HepG2 (cell line): ENCODE measurements around the gene NR2F1. TPM values are rescaled to one million over a fixed set of nuclear protein-coding genes. Genes with fewer than 3 reads are reported as not detected.

ENCODE experiments used
- CSRNP1 ChIP-seq: sonication (generic); formaldehyde crosslinking; IDR thresholded peaks from 2 replicates; pipeline ENCODE4 v1.8.1; 2023; ENCODE audit warnings: mild to moderate bottlenecking, missing genetic modification reagents
- DNMT3B ChIP-seq: conservative IDR thresholded peaks from 2 replicates; pipeline ENCODE4 v1.6.1; 2016; ENCODE audit warnings: missing biosample characterization, control low read depth
- HNRNPK ChIP-seq: fragments of 200-400 bp; formaldehyde crosslinking; IDR thresholded peaks from 2 replicates; pipeline ENCODE4 v1.6.1; 2018; ENCODE audit warnings: low read length, low read depth, moderate library complexity, mild to moderate bottlenecking; ENCODE audit not compliant: poor library complexity, severe bottlenecking
- IRF2 ChIP-seq: IDR thresholded peaks from 2 replicates; pipeline ENCODE4 v1.6.1; 2018; ENCODE audit warnings: missing genetic modification reagents, missing compliant biosample characterization
- MTF2 ChIP-seq: sonication (generic); formaldehyde crosslinking; IDR thresholded peaks from 2 replicates; pipeline ENCODE4 v1.5.0; 2020; ENCODE audit warnings: missing genetic modification reagents, borderline replicate concordance
- NBN ChIP-seq: fragments of 450-650 bp; conservative IDR thresholded peaks from 2 replicates; pipeline ENCODE4 v1.6.1; 2017
- RFX1 ChIP-seq: fragments of 450-650 bp; IDR thresholded peaks from 2 replicates; pipeline ENCODE4 v1.6.1; 2017
- SP2 ChIP-seq: sonication (generic); formaldehyde crosslinking; IDR thresholded peaks from 2 replicates; pipeline ENCODE4 v1.5.1; 2020; ENCODE audit warnings: mild to moderate bottlenecking, missing genetic modification reagents
- THAP11 ChIP-seq: IDR thresholded peaks from 2 replicates; pipeline ENCODE4 v1.6.1; 2016; ENCODE audit warnings: missing biosample characterization, missing genetic modification reagents
- ZKSCAN8 ChIP-seq: IDR thresholded peaks from 2 replicates; pipeline ENCODE4 v1.6.1; 2016; ENCODE audit warnings: borderline replicate concordance, missing genetic modification reagents, missing compliant biosample characterization
- ZNF329 ChIP-seq: sonication (generic); formaldehyde crosslinking; IDR thresholded peaks from 2 replicates; pipeline ENCODE4 v1.9.0; 2021; ENCODE audit warnings: low read depth, mild to moderate bottlenecking, missing genetic modification reagents
- ZNF331 ChIP-seq: sonication (generic); formaldehyde crosslinking; IDR thresholded peaks from 2 replicates; pipeline ENCODE4 v1.4.0; 2020; ENCODE audit warnings: missing genetic modification reagents
- ZNF776 ChIP-seq: sonication (generic); formaldehyde crosslinking; IDR thresholded peaks from 2 replicates; pipeline ENCODE4 v1.4.0; 2020; ENCODE audit warnings: mild to moderate bottlenecking, missing genetic modification reagents
- ZNF816 ChIP-seq: sonication (generic); formaldehyde crosslinking; IDR thresholded peaks from 2 replicates; pipeline ENCODE4 v1.8.0; 2022; ENCODE audit warnings: missing genetic modification reagents, mild to moderate bottlenecking, borderline replicate concordance
- ZNF879 ChIP-seq: sonication (generic); formaldehyde crosslinking; IDR thresholded peaks from 2 replicates; pipeline ENCODE4 v1.8.1; 2023; ENCODE audit warnings: missing genetic modification reagents
- ZNF891 ChIP-seq: sonication (generic); formaldehyde crosslinking; IDR thresholded peaks from 2 replicates; pipeline ENCODE4 v1.5.0; 2020; ENCODE audit warnings: mild to moderate bottlenecking, missing genetic modification reagents
- polyA plus RNA-seq, 8 experiments: library from polyadenylated mRNA; depleted of rRNA in 3 of 8; stranded (reverse) in 7 of 8; unstranded in 1 of 8; fragments of >200 nt; fragmentation: Illumina TruSeq in 4 of 8; extraction: Trizol in 4 of 8; gene quantifications; 2 replicates each; pipeline versions ENCODE4 v1.2.1 to v1.2.3, GENCODE V29; 2011 to 2016; ENCODE audit warnings: low read depth in 4 of 8, missing spikeins in 1 of 8, mixed read lengths in 1 of 8; ENCODE audit not compliant: insufficient read depth in 1 of 8
- total RNA-seq, 5 experiments: library from RNA; depleted of rRNA; stranded (reverse); fragments of >200 nt; fragmentation: Illumina TruSeq; extraction: Trizol; gene quantifications; 2 replicates each; pipeline ENCODE4 v1.2.3, GENCODE V29; 2016; ENCODE audit warnings: low read depth in 1 of 5
- TF ChIP-seq, protein P1 (sequence below): sonication (generic); formaldehyde crosslinking; IDR thresholded peaks from 2 replicates; pipeline ENCODE4 v1.5.1; 2020; ENCODE audit warnings: mild to moderate bottlenecking, missing genetic modification reagents, moderate library complexity
- TF ChIP-seq, protein P2 (sequence below): sonication (generic); formaldehyde crosslinking; IDR thresholded peaks from 2 replicates; pipeline ENCODE4 v1.4.0; 2020; ENCODE audit warnings: mild to moderate bottlenecking, missing genetic modification reagents
- TF ChIP-seq, protein P3 (sequence below): sonication (generic); formaldehyde crosslinking; IDR thresholded peaks from 2 replicates; pipeline ENCODE4 v1.4.0; 2020; ENCODE audit warnings: missing genetic modification reagents
- TF ChIP-seq, protein P4 (sequence below): sonication (generic); formaldehyde crosslinking; IDR thresholded peaks from 2 replicates; pipeline ENCODE4 v1.9.0; 2021; ENCODE audit warnings: missing genetic modification reagents, borderline replicate concordance

The NR2F1 gene
- total and polyA plus RNA-seq, 2 of the 13 experiments (the other 11 are each of a cell fraction or from before 2014, with no cell fraction given) = 17.1 to 59.7 TPM

DNA sequence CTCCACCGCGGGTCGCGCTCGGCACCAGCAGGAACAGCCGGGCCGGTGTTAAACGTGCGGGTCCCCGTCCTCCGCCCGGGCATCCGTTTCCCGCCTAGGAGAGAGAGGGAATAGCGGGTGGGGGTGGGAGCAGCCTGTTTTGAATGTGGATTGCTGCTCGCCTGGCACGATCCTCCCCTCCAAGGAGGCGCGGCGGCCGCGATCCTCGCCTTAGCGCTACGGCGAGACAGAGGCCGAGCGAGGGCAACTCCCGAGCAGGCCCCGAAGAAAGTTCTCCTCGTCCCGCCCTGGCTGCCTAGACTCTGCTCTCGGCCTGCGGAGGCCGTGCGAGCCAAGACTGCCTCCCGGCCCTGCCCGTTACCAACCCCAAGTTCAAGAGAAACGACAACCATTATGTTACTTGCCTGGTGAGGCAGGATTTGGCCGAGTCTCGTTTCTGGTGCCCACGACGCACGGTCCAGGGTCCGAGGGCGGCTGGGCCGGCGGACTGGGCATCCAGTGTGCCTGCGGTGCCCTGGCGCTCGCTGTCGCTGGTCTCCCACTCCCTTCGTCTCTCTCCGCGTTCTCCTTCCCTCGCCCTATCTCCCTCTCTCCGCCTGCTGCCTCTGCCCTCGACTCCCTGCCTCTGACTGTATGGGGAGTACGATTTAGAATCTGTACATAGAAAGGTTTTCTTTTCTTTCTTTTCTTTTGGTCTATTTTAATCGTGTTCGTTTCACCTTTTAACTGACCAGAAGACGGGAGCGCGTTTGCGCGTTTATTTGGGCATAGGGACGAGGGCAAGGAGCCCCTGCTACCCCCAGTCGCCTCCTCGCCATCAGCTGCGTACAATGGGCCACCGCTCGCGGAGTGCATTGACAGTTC, 2.7 kb upstream of the NR2F1 start (continued):
- TF ChIP-seq, protein P1, sequence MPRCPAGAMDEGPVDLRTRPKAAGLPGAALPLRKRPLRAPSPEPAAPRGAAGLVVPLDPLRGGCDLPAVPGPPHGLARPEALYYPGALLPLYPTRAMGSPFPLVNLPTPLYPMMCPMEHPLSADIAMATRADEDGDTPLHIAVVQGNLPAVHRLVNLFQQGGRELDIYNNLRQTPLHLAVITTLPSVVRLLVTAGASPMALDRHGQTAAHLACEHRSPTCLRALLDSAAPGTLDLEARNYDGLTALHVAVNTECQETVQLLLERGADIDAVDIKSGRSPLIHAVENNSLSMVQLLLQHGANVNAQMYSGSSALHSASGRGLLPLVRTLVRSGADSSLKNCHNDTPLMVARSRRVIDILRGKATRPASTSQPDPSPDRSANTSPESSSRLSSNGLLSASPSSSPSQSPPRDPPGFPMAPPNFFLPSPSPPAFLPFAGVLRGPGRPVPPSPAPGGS (CRISPR knock-in tag) = no peak; the same call in 1 of the 2 replicates
- TF ChIP-seq HNRNPK (no peak), ZNF331 (CRISPR knock-in tag) (no peak), ZNF816 (no peak), ZNF329 (CRISPR knock-in tag) (peak; percentile 22; the same call in 1 of the 2 replicates), ZNF879 (CRISPR knock-in tag) (no peak), NBN (no peak), THAP11 (CRISPR knock-in tag) (no peak), ZNF891 (CRISPR knock-in tag) (peak; percentile 84), ZNF776 (CRISPR knock-in tag) (peak; percentile 59; the same call in 1 of the 2 replicates), DNMT3B (CRISPR knock-in tag) (no peak), MTF2 (CRISPR knock-in tag) (no peak), CSRNP1 (CRISPR knock-in tag) (no peak; the same call in 1 of the 2 replicates), ZKSCAN8 (no peak), IRF2 (CRISPR knock-in tag) (no peak), SP2 (CRISPR knock-in tag) (no peak), RFX1 (no peak)
- TF ChIP-seq, protein P2, sequence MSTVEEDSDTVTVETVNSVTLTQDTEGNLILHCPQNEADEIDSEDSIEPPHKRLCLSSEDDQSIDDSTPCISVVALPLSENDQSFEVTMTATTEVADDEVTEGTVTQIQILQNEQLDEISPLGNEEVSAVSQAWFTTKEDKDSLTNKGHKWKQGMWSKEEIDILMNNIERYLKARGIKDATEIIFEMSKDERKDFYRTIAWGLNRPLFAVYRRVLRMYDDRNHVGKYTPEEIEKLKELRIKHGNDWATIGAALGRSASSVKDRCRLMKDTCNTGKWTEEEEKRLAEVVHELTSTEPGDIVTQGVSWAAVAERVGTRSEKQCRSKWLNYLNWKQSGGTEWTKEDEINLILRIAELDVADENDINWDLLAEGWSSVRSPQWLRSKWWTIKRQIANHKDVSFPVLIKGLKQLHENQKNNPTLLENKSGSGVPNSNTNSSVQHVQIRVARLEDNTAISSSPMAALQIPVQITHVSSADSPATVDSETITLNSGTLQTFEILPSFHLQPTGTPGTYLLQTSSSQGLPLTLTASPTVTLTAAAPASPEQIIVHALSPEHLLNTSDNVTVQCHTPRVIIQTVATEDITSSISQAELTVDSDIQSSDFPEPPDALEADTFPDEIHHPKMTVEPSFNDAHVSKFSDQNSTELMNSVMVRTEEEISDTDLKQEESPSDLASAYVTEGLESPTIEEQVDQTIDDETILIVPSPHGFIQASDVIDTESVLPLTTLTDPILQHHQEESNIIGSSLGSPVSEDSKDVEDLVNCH = no peak
- TF ChIP-seq, protein P3, sequence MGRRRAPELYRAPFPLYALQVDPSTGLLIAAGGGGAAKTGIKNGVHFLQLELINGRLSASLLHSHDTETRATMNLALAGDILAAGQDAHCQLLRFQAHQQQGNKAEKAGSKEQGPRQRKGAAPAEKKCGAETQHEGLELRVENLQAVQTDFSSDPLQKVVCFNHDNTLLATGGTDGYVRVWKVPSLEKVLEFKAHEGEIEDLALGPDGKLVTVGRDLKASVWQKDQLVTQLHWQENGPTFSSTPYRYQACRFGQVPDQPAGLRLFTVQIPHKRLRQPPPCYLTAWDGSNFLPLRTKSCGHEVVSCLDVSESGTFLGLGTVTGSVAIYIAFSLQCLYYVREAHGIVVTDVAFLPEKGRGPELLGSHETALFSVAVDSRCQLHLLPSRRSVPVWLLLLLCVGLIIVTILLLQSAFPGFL (CRISPR knock-in tag) = no peak
- TF ChIP-seq, protein P4, sequence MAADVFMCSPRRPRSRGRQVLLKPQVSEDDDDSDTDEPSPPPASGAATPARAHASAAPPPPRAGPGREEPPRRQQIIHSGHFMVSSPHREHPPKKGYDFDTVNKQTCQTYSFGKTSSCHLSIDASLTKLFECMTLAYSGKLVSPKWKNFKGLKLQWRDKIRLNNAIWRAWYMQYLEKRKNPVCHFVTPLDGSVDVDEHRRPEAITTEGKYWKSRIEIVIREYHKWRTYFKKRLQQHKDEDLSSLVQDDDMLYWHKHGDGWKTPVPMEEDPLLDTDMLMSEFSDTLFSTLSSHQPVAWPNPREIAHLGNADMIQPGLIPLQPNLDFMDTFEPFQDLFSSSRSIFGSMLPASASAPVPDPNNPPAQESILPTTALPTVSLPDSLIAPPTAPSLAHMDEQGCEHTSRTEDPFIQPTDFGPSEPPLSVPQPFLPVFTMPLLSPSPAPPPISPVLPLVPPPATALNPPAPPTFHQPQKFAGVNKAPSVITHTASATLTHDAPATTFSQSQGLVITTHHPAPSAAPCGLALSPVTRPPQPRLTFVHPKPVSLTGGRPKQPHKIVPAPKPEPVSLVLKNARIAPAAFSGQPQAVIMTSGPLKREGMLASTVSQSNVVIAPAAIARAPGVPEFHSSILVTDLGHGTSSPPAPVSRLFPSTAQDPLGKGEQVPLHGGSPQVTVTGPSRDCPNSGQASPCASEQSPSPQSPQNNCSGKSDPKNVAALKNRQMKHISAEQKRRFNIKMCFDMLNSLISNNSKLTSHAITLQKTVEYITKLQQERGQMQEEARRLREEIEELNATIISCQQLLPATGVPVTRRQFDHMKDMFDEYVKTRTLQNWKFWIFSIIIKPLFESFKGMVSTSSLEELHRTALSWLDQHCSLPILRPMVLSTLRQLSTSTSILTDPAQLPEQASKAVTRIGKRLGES = no peak
